H1 (cell line): Measurements from ENCODE around the gene SEL1L. TPM values are rescaled to one million over a fixed set of nuclear protein-coding genes. Genes with fewer than 3 reads are reported as not detected.

Experiments used
- BRCA1 ChIP-seq: IDR thresholded peaks from 2 replicates; pipeline ENCODE4 v1.6.1; 2012; ENCODE audit warnings: low read depth, low read length, improper control_type of control experiment
- CBX8 ChIP-seq: fragments of 300-800, 300-1000 bp; sonication (generic); IDR thresholded peaks from 2 replicates; pipeline ENCODE4 v1.7.1; 2016; ENCODE audit warnings: low read depth, low read length, borderline replicate concordance
- EP300 ChIP-seq, 2 experiments: IDR thresholded peaks; 1 replicate in 1 of 2; 2 replicates in 1 of 2; pipeline ENCODE4 v1.6.1; 2011 to 2012; ENCODE audit warnings: low read depth in 2 of 2, low read length in 2 of 2, mild to moderate bottlenecking in 2 of 2, borderline replicate concordance in 1 of 2, inconsistent platforms in 1 of 2, moderate library complexity in 1 of 2
- GABPA ChIP-seq: IDR thresholded peaks from 2 replicates; pipeline ENCODE4 v1.6.1; 2011; ENCODE audit warnings: mild to moderate bottlenecking, low read length, moderate library complexity, borderline replicate concordance; ENCODE audit not compliant: insufficient read depth
- GTF2F1 ChIP-seq: IDR thresholded peaks from 2 replicates; pipeline ENCODE4 v1.6.1; 2012; ENCODE audit warnings: low read depth, low read length, improper control_type of control experiment, borderline replicate concordance
- KDM1A ChIP-seq: fragments of 200-600, 300-600 bp; sonication (generic); IDR thresholded peaks from 2 replicates; pipeline ENCODE4 v1.7.1; 2016; ENCODE audit warnings: mild to moderate bottlenecking, low read length, borderline replicate concordance
- NANOG ChIP-seq: IDR thresholded peaks from 2 replicates; pipeline ENCODE4 v1.6.1; 2011; ENCODE audit warnings: low read length, low read depth, mild to moderate bottlenecking, inconsistent platforms; ENCODE audit not compliant: insufficient read depth, poor library complexity, severe bottlenecking
- USF2 ChIP-seq: IDR thresholded peaks from 2 replicates; pipeline ENCODE4 v1.6.1; 2011; ENCODE audit warnings: low read length, improper control_type of control experiment
- ZNF274 ChIP-seq: IDR thresholded peaks from 2 replicates; pipeline ENCODE4 v1.7.0; 2012; ENCODE audit warnings: low read length, borderline replicate concordance; ENCODE audit errors: extremely low read depth
- polyA plus RNA-seq, 7 experiments: library from polyadenylated mRNA; depleted of rRNA in 3 of 7; stranded (reverse) in 5 of 7; unstranded in 2 of 7; fragments of >200 nt in 5 of 7; fragments of 200-250 nt in 2 of 7; gene quantifications; 1 replicate in 5 of 7; 2 replicates in 1 of 7; 4 replicates in 1 of 7; pipeline versions ENCODE4 v1.2.1 to v1.2.3, GENCODE V29; 2011 to 2013; ENCODE audit warnings: missing spikeins in 2 of 7, mixed read lengths in 2 of 7
- total RNA-seq: library from RNA; stranded (reverse); fragmentation: NEBNext Ultra II Directional; extraction: Animal tissue kit (Norgen Biotek cat#: 25700); gene quantifications from 2 replicates; pipeline ENCODE4 v1.2.1, GENCODE V29; 2021

Gene SEL1L
- total and polyA plus RNA-seq, 2 of the 8 experiments (the other 6 are each of a cell fraction or from before 2014, with no cell fraction given): 4.3 to 34.9 TPM

GRCh38 chr14:81559385-81559784 is 25.7 kb upstream of the SEL1L start (continued):
- TF ChIP-seq ZNF274 (no peak), KDM1A (no peak), NANOG (no peak), GABPA (no peak), USF2 (no peak), EP300 (IDR thresholded peaks at IDR 0.05; ENCODE audit: borderline replicate concordance in 1 of 2, low read depth in 2 of 2, low read length in 2 of 2) (no peak), CBX8 (no peak), BRCA1 (no peak), GTF2F1 (no peak)
